ENCODE data around the gene GDF9. TPM values are rescaled to one million over a fixed set of nuclear protein-coding genes. Genes with fewer than 3 reads are reported as not detected.

The GDF9 gene
- total RNA-seq, 1 donor from 2014 or later = 0.24 TPM

GRCh38 chr5:132825033-132825833, 41.0 kb downstream of the GDF9 start:
- DNase-seq (ENCODE audit: missing footprints) = no peak
- ATAC-seq = no peak
- intact Hi-C loops (cut with DNase I) = no loop called here

- no peak for ATAC-seq
- intact Hi-C loops (cut with DNase I) = loop anchor here (5.0 kb wide), 1 partner anchor 67 kb away; no protein-coding TSS in a partner anchor
These were observed 41.8 kb downstream of the GDF9 start for GRCh38 chr5:132824426-132824825.

GRCh38 chr5:132823481-132824050, 42.7 kb downstream of the GDF9 start:
- ATAC-seq = no peak

More at GRCh38 chr5:132824426-132824825, 41.8 kb downstream of the GDF9 start:
- DNase-seq (ENCODE audit: missing footprints) = no peak

GRCh38 chr5:132822650-132823480, 43.4 kb downstream of the GDF9 start:
- ATAC-seq = peak; percentile 6
- intact Hi-C loops (cut with DNase I) = loop anchor here (5.0 kb wide), 1 partner anchor 66 kb away; no protein-coding TSS in a partner anchor

More at GRCh38 chr5:132823481-132824050, 42.7 kb downstream of the GDF9 start:
- intact Hi-C loops (cut with DNase I) = loop anchor here (5.0 kb wide), 1 partner anchor 66 kb away; no protein-coding TSS in a partner anchor
- no peak for DNase-seq (ENCODE audit: missing footprints)

GRCh38 chr5:132821791-132822190, 44.5 kb downstream of the GDF9 start:
- peak; percentile 42 for ATAC-seq
- DNase-seq (ENCODE audit: missing footprints) = no peak
- intact Hi-C loops (cut with DNase I) = loop anchor here (2.0 to 5.0 kb wide), 3 partner anchors 64 to 435 kb away; partner anchors contain the start of gene KIF3A

More at GRCh38 chr5:132822650-132823480, 43.4 kb downstream of the GDF9 start:
- DNase-seq (ENCODE audit: missing footprints) = no peak

- intact Hi-C loops (cut with DNase I) = loop anchor here (2.0 to 5.0 kb wide), 3 partner anchors 64 to 435 kb away; partner anchors contain the start of gene KIF3A
- no peak for ATAC-seq
- no peak for DNase-seq (ENCODE audit: missing footprints)
These were observed 44.9 kb downstream of the GDF9 start for GRCh38 chr5:132821350-132821749.

- peak; percentile 84 for ATAC-seq
- intact Hi-C loops (cut with DNase I) = loop anchor here (2.0 to 5.0 kb wide), 3 partner anchors 63 to 433 kb away; partner anchors contain the start of gene KIF3A
- DNase-seq (ENCODE audit: missing footprints) = peak; percentile 94
These were observed 46.0 kb downstream of the GDF9 start for GRCh38 chr5:132820162-132820754.

GRCh38 chr5:132819468-132819867, 46.8 kb downstream of the GDF9 start:
- ATAC-seq (no peak), DNase-seq (ENCODE audit: missing footprints) (no peak)
- intact Hi-C loops (cut with DNase I) = loop anchor here (5.0 kb wide), 2 partner anchors 42 to 292 kb away; partner anchors contain the start of gene SEPTIN8

- ATAC-seq (no peak), DNase-seq (ENCODE audit: missing footprints) (no peak)
- intact Hi-C loops (cut with DNase I) = loop anchor here (5.0 kb wide), 2 partner anchors 40 to 290 kb away; partner anchors contain the start of gene SEPTIN8
These were observed 49.3 kb downstream of the GDF9 start for GRCh38 chr5:132817011-132817410.

- intact Hi-C loops (cut with DNase I) = loop anchor here (5.0 kb wide), 2 partner anchors 39 to 289 kb away; partner anchors contain the start of gene SEPTIN8
- DNase-seq (ENCODE audit: missing footprints) = no peak
- ATAC-seq = no peak
These were observed 49.7 kb downstream of the GDF9 start for GRCh38 chr5:132816554-132816953.

- intact Hi-C loops (cut with DNase I) = loop anchor here (5.0 kb wide), 2 partner anchors 39 to 289 kb away; partner anchors contain the start of gene SEPTIN8
- DNase-seq (ENCODE audit: missing footprints) (no peak), ATAC-seq (no peak)
These were observed 50.2 kb downstream of the GDF9 start for GRCh38 chr5:132816083-132816482.

- no peak for DNase-seq (ENCODE audit: missing footprints)
- ATAC-seq = no peak
- intact Hi-C loops (cut with DNase I) = loop anchor here (5.0 kb wide), 2 partner anchors 38 to 288 kb away; partner anchors contain the start of gene SEPTIN8
These were observed 50.8 kb downstream of the GDF9 start for GRCh38 chr5:132815454-132815853.

GRCh38 chr5:132814503-132815294, 51.6 kb downstream of the GDF9 start:
- intact Hi-C loops (cut with DNase I) = loop anchor here (5.0 kb wide), 2 partner anchors 37 to 287 kb away; partner anchors contain the start of gene SEPTIN8
- no peak for DNase-seq (ENCODE audit: missing footprints)
- peak; percentile 20 for ATAC-seq

- intact Hi-C loops (cut with DNase I) = no loop called here
- ATAC-seq (peak; percentile 71), DNase-seq (ENCODE audit: missing footprints) (no peak)
These were observed 52.4 kb downstream of the GDF9 start for GRCh38 chr5:132813599-132814502.

- ATAC-seq (no peak), DNase-seq (ENCODE audit: missing footprints) (no peak)
- intact Hi-C loops (cut with DNase I) = no loop called here
These were observed 53.3 kb downstream of the GDF9 start, which contains the start of gene SOWAHA for GRCh38 chr5:132812781-132813598. Gene SOWAHA (plus strand): TSS chr5:132813302. CDS start chr5:132813622, 320 bp downstream.

All from Right ventricle myocardium inferior (tissue), 1 donor.